ENCODE data around the gene MCTP1. TPM values are rescaled to one million over a fixed set of nuclear protein-coding genes. Genes with fewer than 3 reads are reported as not detected.

The MCTP1 gene
- total and polyA plus RNA-seq, 9 of the 15 experiments (the other 6 are each of a cell fraction or from before 2014, with no cell fraction given) = 0.04 to 0.93 (median 0.06) TPM; not detected in 4

GRCh38 chr5:95114305-95114704 lies 170.6 kb downstream of the MCTP1 start:
- DNase-seq (ENCODE audit: extremely low read depth in 1 of 4, low spot score in 3 of 4) (no peak), ATAC-seq (no peak), FAIRE-seq (no peak)
- Histone ChIP-seq H3K4me2 (ENCODE audit: insufficient read depth, low read length) (no peak overlapping the region), H3K27ac (ENCODE audit: extremely low read depth, low read depth, low read length) (no peak overlapping the region), H3K79me2 (ENCODE audit: control insufficient read depth, insufficient read depth, low read length) (no peaks in the 10 kb centered on the region), H3K9ac (ENCODE audit: insufficient read depth in 1 of 2, low read depth in 2 of 2, low read length in 2 of 2) (no peak overlapping the region), H3K27me3 (ENCODE audit: control insufficient read depth in 2 of 2, insufficient read depth in 2 of 2, low read length in 2 of 2) (no peaks in the 10 kb centered on the region), H3K4me3 (no peak overlapping the region), H3K9me1 (ENCODE audit: control insufficient read depth, insufficient read depth, low read length) (no peaks in the 10 kb centered on the region), H4K20me1 (replicated peaks; ENCODE audit: control insufficient read depth, insufficient read depth, low read length) (no peaks in the 10 kb centered on the region), H3K36me3 (ENCODE audit: control insufficient read depth, insufficient read depth, low read length) (no peaks in the 10 kb centered on the region), H3K9me3 (replicated peaks; ENCODE audit: control insufficient read depth, insufficient read depth, low read depth, low read length) (no peaks in the 10 kb centered on the region), H3K4me1 (replicated peaks in 1 of 2; ENCODE audit: control insufficient read depth in 2 of 2, insufficient read depth in 2 of 2, low read length in 2 of 2) (no peaks in the 10 kb centered on the region), H2AFZ (ENCODE audit: low read depth, low read length) (no peak overlapping the region)
- no peak for TF ChIP-seq FOXA1 (IDR thresholded peaks at IDR 0.05; ENCODE audit: borderline replicate concordance)
- no peak for TF ChIP-seq ZFX (CRISPR knock-in tag; IDR thresholded peaks at IDR 0.05)
- 0% methylated on average over 4 of the region's 4 CpGs for WGBS (ENCODE audit: insufficient coverage, low coverage, missing lambda C conversion rate)
- intact Hi-C loops (cut with micrococcal nuclease) = no loop called here
- CTCF ChIA-PET (ENCODE audit: low intra/inter-chr PET ratio) = no interaction called here
- no TSS peak for BruUV-seq (replicated peaks)
- POLR2A ChIA-PET = no interaction called here
- in situ Hi-C loops (cut with MboI) = no loop called here

GRCh38 chr5:95113489-95113888 lies 171.4 kb downstream of the MCTP1 start:
- no peak for ATAC-seq
- CTCF ChIA-PET (ENCODE audit: low intra/inter-chr PET ratio) = no interaction called here
- intact Hi-C loops (cut with micrococcal nuclease) = no loop called here
- no peak for TF ChIP-seq ZBTB26 (CRISPR knock-in tag; IDR thresholded peaks at IDR 0.05)
- TF ChIP-seq REST (IDR thresholded peaks at IDR 0.05; ENCODE audit: borderline replicate concordance) = no peak
- no peak for TF ChIP-seq REST (CRISPR knock-in tag; IDR thresholded peaks at IDR 0.05; ENCODE audit: low read depth)
- no peak for TF ChIP-seq TARDBP (IDR thresholded peaks at IDR 0.05)

More at GRCh38 chr5:95113489-95113888, 171.4 kb downstream of the MCTP1 start:
- Histone ChIP-seq H3K9me1 (ENCODE audit: control insufficient read depth, insufficient read depth, low read length) (no peaks in the 10 kb centered on the region), H3K4me2 (ENCODE audit: insufficient read depth, low read length) (no peak overlapping the region), H4K20me1 (replicated peaks; ENCODE audit: control insufficient read depth, insufficient read depth, low read length) (no peaks in the 10 kb centered on the region), H3K9ac (ENCODE audit: insufficient read depth in 1 of 2, low read depth in 2 of 2, low read length in 2 of 2) (no peak overlapping the region), H3K79me2 (ENCODE audit: control insufficient read depth, insufficient read depth, low read length) (no peaks in the 10 kb centered on the region), H3K9me3 (replicated peaks; ENCODE audit: control insufficient read depth, insufficient read depth, low read depth, low read length) (no peaks in the 10 kb centered on the region), H3K36me3 (ENCODE audit: control insufficient read depth, insufficient read depth, low read length) (no peaks in the 10 kb centered on the region), H3K4me1 (replicated peaks in 1 of 2; ENCODE audit: control insufficient read depth in 2 of 2, insufficient read depth in 2 of 2, low read length in 2 of 2) (no peaks in the 10 kb centered on the region), H2AFZ (ENCODE audit: low read depth, low read length) (no peak overlapping the region), H3K4me3 (no peak overlapping the region), H3K27me3 (ENCODE audit: control insufficient read depth in 2 of 2, insufficient read depth in 2 of 2, low read length in 2 of 2) (no peaks in the 10 kb centered on the region), H3K27ac (ENCODE audit: extremely low read depth, low read depth, low read length) (no peak overlapping the region)
- DNase-seq (ENCODE audit: extremely low read depth in 1 of 4, low spot score in 3 of 4) = no peak
- no peak for FAIRE-seq
- in situ Hi-C loops (cut with MboI) = no loop called here
- no TSS peak for BruUV-seq (replicated peaks)
- POLR2A ChIA-PET = no interaction called here
- 0% methylated on average over 4 of the region's 4 CpGs for WGBS (ENCODE audit: insufficient coverage, low coverage, missing lambda C conversion rate)
